WI38 (cell line): ENCODE results near the gene SLC39A1.

ENCODE experiments used
- H3K4me3 ChIP-seq: 2 replicates; pipeline ENCODE4 v1.5.1; 2011; ENCODE audit warnings: low read depth, mild to moderate bottlenecking, control low read depth, low read length
- TF ChIP-seq, protein P1 (sequence below): IDR thresholded peaks from 2 replicates; pipeline ENCODE4 v1.5.1; 2012; ENCODE audit warnings: low read depth, mild to moderate bottlenecking, control low read depth, low read length

The SLC39A1 gene

GRCh38 chr1:153945795-153946621 lies 17.3 kb downstream of the SLC39A1 start:
- TF ChIP-seq, protein P1, sequence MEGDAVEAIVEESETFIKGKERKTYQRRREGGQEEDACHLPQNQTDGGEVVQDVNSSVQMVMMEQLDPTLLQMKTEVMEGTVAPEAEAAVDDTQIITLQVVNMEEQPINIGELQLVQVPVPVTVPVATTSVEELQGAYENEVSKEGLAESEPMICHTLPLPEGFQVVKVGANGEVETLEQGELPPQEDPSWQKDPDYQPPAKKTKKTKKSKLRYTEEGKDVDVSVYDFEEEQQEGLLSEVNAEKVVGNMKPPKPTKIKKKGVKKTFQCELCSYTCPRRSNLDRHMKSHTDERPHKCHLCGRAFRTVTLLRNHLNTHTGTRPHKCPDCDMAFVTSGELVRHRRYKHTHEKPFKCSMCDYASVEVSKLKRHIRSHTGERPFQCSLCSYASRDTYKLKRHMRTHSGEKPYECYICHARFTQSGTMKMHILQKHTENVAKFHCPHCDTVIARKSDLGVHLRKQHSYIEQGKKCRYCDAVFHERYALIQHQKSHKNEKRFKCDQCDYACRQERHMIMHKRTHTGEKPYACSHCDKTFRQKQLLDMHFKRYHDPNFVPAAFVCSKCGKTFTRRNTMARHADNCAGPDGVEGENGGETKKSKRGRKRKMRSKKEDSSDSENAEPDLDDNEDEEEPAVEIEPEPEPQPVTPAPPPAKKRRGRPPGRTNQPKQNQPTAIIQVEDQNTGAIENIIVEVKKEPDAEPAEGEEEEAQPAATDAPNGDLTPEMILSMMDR, result no peak
- H3K4me3 ChIP-seq, result peak overlapping the region; percentile 84

- TF ChIP-seq, protein P1, result no peak
- H3K4me3 ChIP-seq, result peak overlapping the region; percentile 84
Observed at GRCh38 chr1:153945131-153945794, 18.1 kb downstream of the SLC39A1 start.

GRCh38 chr1:153944827-153945117 lies 18.6 kb downstream of the SLC39A1 start:
- peak overlapping the region; percentile 84 for H3K4me3 ChIP-seq
- TF ChIP-seq, protein P1, result no peak

DNA sequence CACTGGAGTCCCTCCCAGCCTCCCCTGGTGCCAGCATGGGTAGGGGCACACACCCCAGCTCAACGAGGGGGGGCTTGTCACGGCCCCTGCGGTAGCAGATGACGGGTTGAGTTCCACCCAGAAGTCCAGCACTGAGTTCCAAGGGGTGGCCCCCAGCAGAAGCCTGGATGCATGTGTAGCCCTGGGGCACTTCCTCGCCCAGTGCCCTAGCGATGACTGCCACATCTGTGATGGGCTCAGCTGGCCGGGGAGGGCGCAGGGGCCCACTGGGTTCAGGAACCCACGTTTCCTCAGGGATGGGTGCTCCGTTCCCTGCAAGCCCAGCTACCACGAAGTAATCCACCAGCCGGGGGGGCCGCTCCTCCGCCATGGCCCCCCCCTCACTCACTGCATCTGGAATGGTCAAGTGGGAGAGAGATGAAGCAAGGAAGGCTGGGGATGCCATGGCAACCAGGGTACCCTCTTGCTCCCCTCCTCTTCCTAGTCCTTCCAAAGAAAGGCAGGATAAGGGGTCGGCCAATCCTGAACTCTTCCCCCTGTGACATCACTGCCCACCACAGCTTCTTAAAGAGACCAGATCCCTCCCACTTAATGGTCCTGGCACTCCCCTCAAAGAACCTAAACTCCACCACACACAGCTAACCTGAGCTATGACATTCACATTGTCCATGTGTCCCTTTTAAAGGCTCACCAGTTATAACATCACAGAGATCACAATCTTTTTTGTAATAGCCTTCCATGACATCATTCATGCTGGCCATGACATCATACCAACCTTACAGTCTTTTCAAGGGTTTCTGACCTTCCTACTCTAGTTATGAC lies 19.1 kb downstream of the SLC39A1 start:
- no peak overlapping the region for H3K4me3 ChIP-seq
- TF ChIP-seq, protein P1, result no peak

- no peak overlapping the region for H3K4me3 ChIP-seq
- TF ChIP-seq, protein P1, result no peak
Observed at GRCh38 chr1:153942766-153943549, 20.4 kb downstream of the SLC39A1 start.

- TF ChIP-seq, protein P1, result no peak
- no peak overlapping the region for H3K4me3 ChIP-seq
Observed at GRCh38 chr1:153941826-153942725, 21.3 kb downstream of the SLC39A1 start.
